Suprapubic skin (tissue), 4 donors: Measurements from ENCODE around the gene PIERCE2.
"Not testable (repeated sequence)": the region's sequence is repeated elsewhere in the genome, so short reads cannot be mapped to it uniquely, and the experiment has no call there.

Experiments
- CTCF ChIP-seq, 2 donors: fragments of 200-600 bp in 1 of 2; fragments of 450-650 bp in 1 of 2; sonication (generic) in 1 of 2; IDR thresholded peaks; one replicate each; pipeline ENCODE4 v1.5.1; 2016 to 2019; ENCODE audit warnings: antibody characterized with exemption in 2 of 2, mild to moderate bottlenecking in 1 of 2, moderate library complexity in 1 of 2
- EP300 ChIP-seq: sonication (generic); formaldehyde crosslinking; IDR thresholded peaks from one replicate; pipeline ENCODE4 v1.6.1; 2017; ENCODE audit warnings: antibody characterized with exemption
- POLR2A ChIP-seq, 2 donors: fragments of 450-650 bp; IDR thresholded peaks; one replicate each; pipeline ENCODE4 v1.6.1; 2017; ENCODE audit warnings: antibody characterized with exemption in 2 of 2, mild to moderate bottlenecking in 2 of 2, moderate library complexity in 2 of 2
- POLR2AphosphoS5 ChIP-seq, 3 donors: sonication (generic); formaldehyde crosslinking; IDR thresholded peaks; one replicate each; pipeline ENCODE4 v1.6.1; 2017; ENCODE audit warnings: antibody characterized with exemption in 3 of 3

GRCh38 chr15:55447030-55447394 is 38.7 kb downstream of the PIERCE2 start:
- TF ChIP-seq POLR2AphosphoS5 (IDR thresholded peaks at IDR 0.05); CTCF (IDR thresholded peaks at IDR 0.05); EP300; POLR2A (IDR thresholded peaks at IDR 0.05): not testable (repeated sequence)
